ENCODE data around the gene MED15.

DNA sequence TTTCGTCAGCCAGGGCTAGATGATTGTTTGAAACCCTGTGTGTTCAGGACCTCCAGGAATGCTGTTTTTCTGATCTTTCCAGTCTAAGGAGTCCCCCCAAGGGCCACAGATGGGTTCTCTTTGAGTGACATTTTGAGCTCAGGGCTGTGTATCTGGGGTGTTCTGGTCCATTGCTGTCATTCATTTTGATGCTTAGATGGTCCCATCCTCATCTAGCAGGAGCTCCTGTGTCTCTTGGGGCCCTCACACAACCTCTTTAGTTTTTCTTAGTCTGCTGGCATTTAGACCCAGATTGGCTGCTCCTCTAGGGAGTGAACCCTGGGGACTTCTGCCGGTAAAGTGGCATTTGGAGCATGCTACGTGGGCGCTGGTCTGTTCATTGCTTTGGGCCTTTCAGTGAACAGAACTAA is 39.1 kb downstream of the MED15 start:
- TF ChIP-seq POLR2A (IDR thresholded peaks at IDR 0.05): no peak
- TF ChIP-seq, protein P1, sequence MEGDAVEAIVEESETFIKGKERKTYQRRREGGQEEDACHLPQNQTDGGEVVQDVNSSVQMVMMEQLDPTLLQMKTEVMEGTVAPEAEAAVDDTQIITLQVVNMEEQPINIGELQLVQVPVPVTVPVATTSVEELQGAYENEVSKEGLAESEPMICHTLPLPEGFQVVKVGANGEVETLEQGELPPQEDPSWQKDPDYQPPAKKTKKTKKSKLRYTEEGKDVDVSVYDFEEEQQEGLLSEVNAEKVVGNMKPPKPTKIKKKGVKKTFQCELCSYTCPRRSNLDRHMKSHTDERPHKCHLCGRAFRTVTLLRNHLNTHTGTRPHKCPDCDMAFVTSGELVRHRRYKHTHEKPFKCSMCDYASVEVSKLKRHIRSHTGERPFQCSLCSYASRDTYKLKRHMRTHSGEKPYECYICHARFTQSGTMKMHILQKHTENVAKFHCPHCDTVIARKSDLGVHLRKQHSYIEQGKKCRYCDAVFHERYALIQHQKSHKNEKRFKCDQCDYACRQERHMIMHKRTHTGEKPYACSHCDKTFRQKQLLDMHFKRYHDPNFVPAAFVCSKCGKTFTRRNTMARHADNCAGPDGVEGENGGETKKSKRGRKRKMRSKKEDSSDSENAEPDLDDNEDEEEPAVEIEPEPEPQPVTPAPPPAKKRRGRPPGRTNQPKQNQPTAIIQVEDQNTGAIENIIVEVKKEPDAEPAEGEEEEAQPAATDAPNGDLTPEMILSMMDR (IDR thresholded peaks at IDR 0.05): no peak
